ENCODE results near the gene SMOC1.

DNA sequence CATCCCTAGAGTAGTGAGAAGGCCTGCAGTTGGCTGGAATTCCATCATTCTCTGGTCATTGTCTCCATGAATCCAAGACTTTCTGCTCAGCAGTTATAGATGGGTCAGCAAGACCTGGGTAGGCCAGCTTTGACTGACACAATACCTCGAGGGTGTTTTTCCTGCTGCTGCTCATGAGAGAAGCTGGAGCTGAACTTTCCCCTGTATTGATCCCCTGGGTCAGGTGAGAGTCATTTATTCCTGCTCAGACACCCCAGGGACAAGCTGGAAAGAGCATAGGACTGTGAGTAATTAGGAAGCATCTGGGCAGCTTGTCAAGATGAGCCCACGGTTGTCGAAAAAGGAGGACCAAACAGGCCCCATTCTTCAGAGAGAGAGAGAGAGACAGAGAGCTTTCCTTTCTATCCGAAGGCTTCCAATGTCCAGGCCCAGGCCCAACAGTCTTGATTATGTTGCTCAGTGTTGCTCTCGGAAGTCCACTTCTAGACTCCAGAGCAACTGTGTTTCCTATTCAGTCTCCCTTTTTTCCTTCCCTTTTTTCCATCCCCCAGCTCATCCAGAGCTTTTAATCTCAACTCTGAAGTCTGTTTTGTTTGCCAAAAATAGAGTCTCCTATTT is 178.4 kb downstream of the SMOC1 start:
- TF ChIP-seq, protein P1, sequence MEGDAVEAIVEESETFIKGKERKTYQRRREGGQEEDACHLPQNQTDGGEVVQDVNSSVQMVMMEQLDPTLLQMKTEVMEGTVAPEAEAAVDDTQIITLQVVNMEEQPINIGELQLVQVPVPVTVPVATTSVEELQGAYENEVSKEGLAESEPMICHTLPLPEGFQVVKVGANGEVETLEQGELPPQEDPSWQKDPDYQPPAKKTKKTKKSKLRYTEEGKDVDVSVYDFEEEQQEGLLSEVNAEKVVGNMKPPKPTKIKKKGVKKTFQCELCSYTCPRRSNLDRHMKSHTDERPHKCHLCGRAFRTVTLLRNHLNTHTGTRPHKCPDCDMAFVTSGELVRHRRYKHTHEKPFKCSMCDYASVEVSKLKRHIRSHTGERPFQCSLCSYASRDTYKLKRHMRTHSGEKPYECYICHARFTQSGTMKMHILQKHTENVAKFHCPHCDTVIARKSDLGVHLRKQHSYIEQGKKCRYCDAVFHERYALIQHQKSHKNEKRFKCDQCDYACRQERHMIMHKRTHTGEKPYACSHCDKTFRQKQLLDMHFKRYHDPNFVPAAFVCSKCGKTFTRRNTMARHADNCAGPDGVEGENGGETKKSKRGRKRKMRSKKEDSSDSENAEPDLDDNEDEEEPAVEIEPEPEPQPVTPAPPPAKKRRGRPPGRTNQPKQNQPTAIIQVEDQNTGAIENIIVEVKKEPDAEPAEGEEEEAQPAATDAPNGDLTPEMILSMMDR (IDR thresholded peaks at IDR 0.05): no peak
- no peak for TF ChIP-seq POLR2AphosphoS5 (IDR thresholded peaks at IDR 0.05; ENCODE audit: low read depth, low read length)
- TF ChIP-seq, protein P2, sequence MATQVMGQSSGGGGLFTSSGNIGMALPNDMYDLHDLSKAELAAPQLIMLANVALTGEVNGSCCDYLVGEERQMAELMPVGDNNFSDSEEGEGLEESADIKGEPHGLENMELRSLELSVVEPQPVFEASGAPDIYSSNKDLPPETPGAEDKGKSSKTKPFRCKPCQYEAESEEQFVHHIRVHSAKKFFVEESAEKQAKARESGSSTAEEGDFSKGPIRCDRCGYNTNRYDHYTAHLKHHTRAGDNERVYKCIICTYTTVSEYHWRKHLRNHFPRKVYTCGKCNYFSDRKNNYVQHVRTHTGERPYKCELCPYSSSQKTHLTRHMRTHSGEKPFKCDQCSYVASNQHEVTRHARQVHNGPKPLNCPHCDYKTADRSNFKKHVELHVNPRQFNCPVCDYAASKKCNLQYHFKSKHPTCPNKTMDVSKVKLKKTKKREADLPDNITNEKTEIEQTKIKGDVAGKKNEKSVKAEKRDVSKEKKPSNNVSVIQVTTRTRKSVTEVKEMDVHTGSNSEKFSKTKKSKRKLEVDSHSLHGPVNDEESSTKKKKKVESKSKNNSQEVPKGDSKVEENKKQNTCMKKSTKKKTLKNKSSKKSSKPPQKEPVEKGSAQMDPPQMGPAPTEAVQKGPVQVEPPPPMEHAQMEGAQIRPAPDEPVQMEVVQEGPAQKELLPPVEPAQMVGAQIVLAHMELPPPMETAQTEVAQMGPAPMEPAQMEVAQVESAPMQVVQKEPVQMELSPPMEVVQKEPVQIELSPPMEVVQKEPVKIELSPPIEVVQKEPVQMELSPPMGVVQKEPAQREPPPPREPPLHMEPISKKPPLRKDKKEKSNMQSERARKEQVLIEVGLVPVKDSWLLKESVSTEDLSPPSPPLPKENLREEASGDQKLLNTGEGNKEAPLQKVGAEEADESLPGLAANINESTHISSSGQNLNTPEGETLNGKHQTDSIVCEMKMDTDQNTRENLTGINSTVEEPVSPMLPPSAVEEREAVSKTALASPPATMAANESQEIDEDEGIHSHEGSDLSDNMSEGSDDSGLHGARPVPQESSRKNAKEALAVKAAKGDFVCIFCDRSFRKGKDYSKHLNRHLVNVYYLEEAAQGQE (IDR thresholded peaks at IDR 0.05; ENCODE audit: insufficient read depth in 1 of 2, low read depth in 2 of 2, low read length in 1 of 2): no peak
- no peak for TF ChIP-seq TCF7L2 (IDR thresholded peaks at IDR 0.05; ENCODE audit: low read depth, low read length)

Measured in Panc1 (cell line).